ENCODE data around the gene HOXB9.

HOXB9 gene

DNA sequence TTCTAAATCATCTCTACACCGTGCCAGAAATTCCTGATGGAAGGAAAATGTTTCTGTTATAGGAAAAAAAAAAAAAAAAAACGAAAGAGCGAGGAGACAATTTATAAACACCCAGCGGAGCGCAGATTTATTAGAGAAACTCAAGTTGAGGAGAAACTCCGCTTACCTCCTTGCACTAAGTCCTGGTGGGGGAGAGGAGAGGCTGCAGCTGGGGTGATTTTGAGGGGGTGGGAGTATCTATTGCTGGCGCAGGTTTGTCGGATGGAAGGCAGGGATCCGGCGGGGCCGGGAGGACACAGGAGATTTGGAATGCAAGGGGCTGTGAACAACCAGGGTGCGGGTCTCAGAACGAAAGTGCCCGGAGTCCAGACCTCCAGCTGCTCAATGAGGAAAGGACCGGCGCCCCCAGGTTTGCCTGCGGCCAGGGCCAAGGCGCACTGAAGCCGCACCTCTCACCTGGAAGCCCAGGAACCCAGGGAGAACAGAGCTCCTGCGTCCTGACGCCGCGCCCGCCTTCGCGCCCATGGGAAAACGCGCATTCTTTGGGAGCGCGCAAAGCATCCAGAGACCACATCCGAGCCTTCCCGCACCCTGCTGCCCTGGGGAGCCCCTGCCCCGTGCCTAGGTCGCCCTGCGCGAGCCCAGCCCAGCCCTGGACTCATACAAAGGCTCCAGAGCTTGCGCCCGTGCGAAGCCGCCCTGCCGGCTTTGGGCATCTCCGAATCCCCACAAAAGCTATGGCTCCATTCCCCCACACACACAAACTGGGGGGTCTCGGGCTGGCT lies 8.5 kb downstream of the HOXB9 start:
- Histone ChIP-seq H3F3A (ENCODE audit: insufficient read depth) (no peaks in the 10 kb centered on the region), H3K79me2 (ENCODE audit: insufficient read depth, low read length) (no peaks in the 10 kb centered on the region), H3K27ac (ENCODE audit: low read depth, low read length) (no peak overlapping the region), H2AFZ (ENCODE audit: low read depth, low read length, severe bottlenecking) (no peak overlapping the region), H4K20me1 (ENCODE audit: low read depth, low read length) (no peaks in the 10 kb centered on the region), H3K9me3 (ENCODE audit: insufficient read depth, low read length) (no peaks in the 10 kb centered on the region), H3K27me3 (ENCODE audit: low read length) (no peaks in the 10 kb centered on the region), H3K9ac (ENCODE audit: low read length) (no peak overlapping the region), H3K36me3 (ENCODE audit: low read length) (no peaks in the 10 kb centered on the region), H3K4me2 (ENCODE audit: low read depth, low read length, poor library complexity, severe bottlenecking) (no peak overlapping the region), H3K4me3 (ENCODE audit: insufficient read depth, low read length, poor library complexity, severe bottlenecking) (no peak overlapping the region), H3K9me2 (replicated peaks; ENCODE audit: insufficient read depth, low read length) (no peaks in the 10 kb centered on the region)
- no peak for TF ChIP-seq EZH2phosphoT487 (conservative IDR thresholded peaks at IDR 0.05; ENCODE audit: low read length)
- TF ChIP-seq, protein P1, sequence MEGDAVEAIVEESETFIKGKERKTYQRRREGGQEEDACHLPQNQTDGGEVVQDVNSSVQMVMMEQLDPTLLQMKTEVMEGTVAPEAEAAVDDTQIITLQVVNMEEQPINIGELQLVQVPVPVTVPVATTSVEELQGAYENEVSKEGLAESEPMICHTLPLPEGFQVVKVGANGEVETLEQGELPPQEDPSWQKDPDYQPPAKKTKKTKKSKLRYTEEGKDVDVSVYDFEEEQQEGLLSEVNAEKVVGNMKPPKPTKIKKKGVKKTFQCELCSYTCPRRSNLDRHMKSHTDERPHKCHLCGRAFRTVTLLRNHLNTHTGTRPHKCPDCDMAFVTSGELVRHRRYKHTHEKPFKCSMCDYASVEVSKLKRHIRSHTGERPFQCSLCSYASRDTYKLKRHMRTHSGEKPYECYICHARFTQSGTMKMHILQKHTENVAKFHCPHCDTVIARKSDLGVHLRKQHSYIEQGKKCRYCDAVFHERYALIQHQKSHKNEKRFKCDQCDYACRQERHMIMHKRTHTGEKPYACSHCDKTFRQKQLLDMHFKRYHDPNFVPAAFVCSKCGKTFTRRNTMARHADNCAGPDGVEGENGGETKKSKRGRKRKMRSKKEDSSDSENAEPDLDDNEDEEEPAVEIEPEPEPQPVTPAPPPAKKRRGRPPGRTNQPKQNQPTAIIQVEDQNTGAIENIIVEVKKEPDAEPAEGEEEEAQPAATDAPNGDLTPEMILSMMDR (IDR thresholded peaks at IDR 0.05; ENCODE audit: insufficient read depth, low read length, poor library complexity, severe bottlenecking): no peak

DNA sequence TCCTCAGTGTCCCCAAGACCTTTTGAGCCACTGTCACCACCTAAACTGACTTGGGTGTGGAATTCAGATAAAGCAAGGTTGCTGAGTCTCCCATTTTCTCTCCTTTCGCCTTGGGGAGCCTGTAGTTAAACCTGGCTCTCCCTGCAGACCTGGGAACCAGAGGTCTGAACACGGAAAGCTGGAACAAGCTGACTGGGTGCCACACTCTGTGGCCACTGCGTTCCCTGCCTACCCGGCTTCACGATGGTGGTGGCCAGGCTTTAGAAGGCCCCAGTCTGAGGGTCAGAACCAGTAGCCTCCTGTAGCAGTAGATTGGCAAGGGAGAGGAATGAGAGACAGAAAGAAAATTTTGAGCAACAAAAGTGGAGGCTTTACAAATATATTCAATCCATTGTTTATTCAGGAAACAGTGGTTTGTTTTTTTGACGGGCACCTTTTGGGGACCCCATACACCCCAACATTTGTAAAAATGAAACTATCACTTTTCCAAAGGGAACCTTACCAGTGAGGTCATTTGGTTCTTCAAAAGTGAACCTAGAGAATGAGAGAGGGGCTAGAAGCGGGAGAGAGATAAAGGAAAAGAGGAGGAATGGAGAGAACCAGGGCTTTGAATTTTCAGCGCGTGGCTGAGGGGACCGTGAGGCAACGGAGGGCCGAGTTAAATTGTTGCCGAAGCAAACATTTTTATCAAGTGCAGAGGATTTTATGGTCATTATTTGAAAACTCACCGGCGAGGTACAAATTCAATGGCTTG lies 9.3 kb downstream of the HOXB9 start:
- no peaks in the 10 kb centered on the region for H4K20me1 ChIP-seq (ENCODE audit: low read depth, low read length)
- no peak overlapping the region for H3K9ac ChIP-seq (ENCODE audit: low read length)
- H3K4me2 ChIP-seq (ENCODE audit: low read depth, low read length, poor library complexity, severe bottlenecking): no peak overlapping the region
- H3K27ac ChIP-seq (ENCODE audit: low read depth, low read length): no peak overlapping the region
- no peak for TF ChIP-seq EZH2phosphoT487 (conservative IDR thresholded peaks at IDR 0.05; ENCODE audit: low read length)
- TF ChIP-seq, protein P1 (IDR thresholded peaks at IDR 0.05; ENCODE audit: insufficient read depth, low read length, poor library complexity, severe bottlenecking): no peak
- H3K9me3 ChIP-seq (ENCODE audit: insufficient read depth, low read length): no peaks in the 10 kb centered on the region
- H2AFZ ChIP-seq (ENCODE audit: low read depth, low read length, severe bottlenecking): no peak overlapping the region
- H3K4me3 ChIP-seq (ENCODE audit: insufficient read depth, low read length, poor library complexity, severe bottlenecking): no peak overlapping the region
- no peaks in the 10 kb centered on the region for H3K27me3 ChIP-seq (ENCODE audit: low read length)
- H3K36me3 ChIP-seq (ENCODE audit: low read length): no peaks in the 10 kb centered on the region
- H3K9me2 ChIP-seq (replicated peaks; ENCODE audit: insufficient read depth, low read length): no peaks in the 10 kb centered on the region
- no peaks in the 10 kb centered on the region for H3F3A ChIP-seq (ENCODE audit: insufficient read depth)
- no peaks in the 10 kb centered on the region for H3K79me2 ChIP-seq (ENCODE audit: insufficient read depth, low read length)

DNA sequence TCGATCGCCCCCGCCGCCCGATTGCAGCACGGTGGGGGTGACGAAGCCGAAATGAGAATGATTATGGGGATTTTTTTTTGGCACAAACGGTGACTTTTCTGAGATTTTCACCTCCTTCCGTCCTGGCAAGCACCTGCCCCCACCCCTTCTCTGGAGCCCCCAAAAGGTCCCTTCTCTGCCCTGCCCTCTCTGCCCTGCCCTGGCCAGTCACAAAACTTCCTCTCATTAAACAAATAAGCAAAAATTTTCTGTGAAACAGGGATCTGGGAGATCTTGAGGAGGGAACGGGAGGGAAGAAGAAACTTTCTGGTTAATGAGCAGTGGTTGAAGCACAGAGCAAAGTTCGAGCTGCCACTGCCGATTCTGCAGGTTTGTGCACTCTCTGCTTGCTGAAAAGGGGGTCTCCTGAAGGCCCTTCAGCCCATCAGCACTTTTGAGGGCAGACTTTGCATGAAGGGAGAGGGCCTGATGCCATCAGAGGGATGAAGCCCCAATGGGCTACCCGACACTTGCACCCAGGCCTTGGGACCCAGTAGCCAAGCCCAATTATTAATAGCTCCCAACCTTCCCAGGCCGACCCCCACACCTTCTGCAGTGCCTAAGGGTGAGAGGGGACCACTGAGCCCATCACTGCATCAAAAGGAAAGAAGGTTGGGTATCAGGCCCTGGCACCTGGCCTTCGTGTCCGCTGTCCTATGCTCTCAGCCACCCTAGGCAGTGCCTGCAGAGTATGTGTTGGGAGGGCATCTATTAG lies 10.0 kb downstream of the HOXB9 start:
- no peak overlapping the region for H2AFZ ChIP-seq (ENCODE audit: low read depth, low read length, severe bottlenecking)
- H3K27me3 ChIP-seq (ENCODE audit: low read length): no peaks in the 10 kb centered on the region
- H3K27ac ChIP-seq (ENCODE audit: low read depth, low read length): no peak overlapping the region

More for the DNA sequence above, 10.0 kb downstream of the HOXB9 start:
- Histone ChIP-seq H3K4me3 (ENCODE audit: insufficient read depth, low read length, poor library complexity, severe bottlenecking) (no peak overlapping the region), H3F3A (ENCODE audit: insufficient read depth) (no peaks in the 10 kb centered on the region), H3K4me2 (ENCODE audit: low read depth, low read length, poor library complexity, severe bottlenecking) (no peak overlapping the region), H3K9me2 (replicated peaks; ENCODE audit: insufficient read depth, low read length) (no peaks in the 10 kb centered on the region), H3K9me3 (ENCODE audit: insufficient read depth, low read length) (no peaks in the 10 kb centered on the region), H3K9ac (ENCODE audit: low read length) (no peak overlapping the region), H3K36me3 (ENCODE audit: low read length) (no peaks in the 10 kb centered on the region), H3K79me2 (ENCODE audit: insufficient read depth, low read length) (no peaks in the 10 kb centered on the region), H4K20me1 (ENCODE audit: low read depth, low read length) (no peaks in the 10 kb centered on the region)
- TF ChIP-seq, protein P1 (IDR thresholded peaks at IDR 0.05; ENCODE audit: insufficient read depth, low read length, poor library complexity, severe bottlenecking): no peak
- TF ChIP-seq EZH2phosphoT487 (conservative IDR thresholded peaks at IDR 0.05; ENCODE audit: low read length): no peak

All from SU-DHL-6 (cell line).